Muscle of back (tissue), 11 donors: ENCODE data around the gene MROH7. TPM values are rescaled to one million over a fixed set of nuclear protein-coding genes. Genes with fewer than 3 reads are reported as not detected.

Experiments used
- DNase-seq, 3 donors: peaks; one replicate each; pipeline versions ENCODE4 v3.0.0 to v3.0.0-alpha.2; 2013
- polyA plus RNA-seq, 10 donors: library from polyadenylated mRNA; unstranded; fragments of 120-200 nt; gene quantifications; one replicate each; pipeline ENCODE4 v1.2.1, GENCODE V29; 2013; ENCODE audit not compliant: insufficient read length in 10 of 10

The MROH7 gene
- polyA plus RNA-seq, 10 donors = 1.3 to 8.5 (median 3.2) TPM

- DNase-seq = no peak
These were observed 8.3 kb downstream of the MROH7 start for GRCh38 chr1:54649921-54650320.

- no peak for DNase-seq
These were observed 8.8 kb downstream of the MROH7 start for GRCh38 chr1:54650417-54650816.

GRCh38 chr1:54651608-54652007 lies 10.0 kb downstream of the MROH7 start:
- DNase-seq = no peak

- DNase-seq = no peak
These were observed 10.6 kb downstream of the MROH7 start for GRCh38 chr1:54652168-54652567.

- no peak for DNase-seq
These were observed 11.4 kb downstream of the MROH7 start for GRCh38 chr1:54653036-54653435.

- DNase-seq = no peak
These were observed 16.8 kb downstream of the MROH7 start for GRCh38 chr1:54658164-54658913.

GRCh38 chr1:54663725-54664124 lies 22.1 kb downstream of the MROH7 start:
- DNase-seq = no peak

- DNase-seq = no peak
These were observed 22.8 kb downstream of the MROH7 start for GRCh38 chr1:54664364-54664763.

- DNase-seq = no peak
These were observed 24.3 kb downstream of the MROH7 start for GRCh38 chr1:54665852-54666251.

GRCh38 chr1:54666333-54666732 lies 24.7 kb downstream of the MROH7 start:
- no peak for DNase-seq

GRCh38 chr1:54667797-54668196 lies 26.2 kb downstream of the MROH7 start:
- DNase-seq = no peak

- DNase-seq = no peak
These were observed 27.0 kb downstream of the MROH7 start for GRCh38 chr1:54668567-54668966.

GRCh38 chr1:54671985-54672608 lies 30.5 kb downstream of the MROH7 start:
- DNase-seq = peak in 2 of 3 donors; percentile 1 to 29

GRCh38 chr1:54678776-54679643 lies 37.4 kb downstream of the MROH7 start:
- DNase-seq = no peak

GRCh38 chr1:54679706-54680105 lies 38.1 kb downstream of the MROH7 start:
- DNase-seq = no peak

GRCh38 chr1:54680387-54680786 lies 38.8 kb downstream of the MROH7 start:
- DNase-seq = no peak

- peak; percentile 1 to 44 (median 24) for DNase-seq
These were observed 39.8 kb downstream of the MROH7 start for GRCh38 chr1:54681358-54681757.

GRCh38 chr1:54683453-54683852 lies 41.9 kb downstream of the MROH7 start:
- DNase-seq = no peak

- no peak for DNase-seq
These were observed 43.8 kb downstream of the MROH7 start for GRCh38 chr1:54685335-54685905.

GRCh38 chr1:54686155-54686554 lies 44.6 kb downstream of the MROH7 start:
- DNase-seq = no peak

- DNase-seq = no peak
These were observed 53.2 kb downstream of the MROH7 start for GRCh38 chr1:54694771-54695170.

- DNase-seq = no peak
These were observed 53.6 kb downstream of the MROH7 start for GRCh38 chr1:54695221-54695620.
